Muscle of arm (tissue), 12 donors: Measurements from ENCODE around the gene SLC6A17. TPM values are rescaled to one million over a fixed set of nuclear protein-coding genes. Genes with fewer than 3 reads are reported as not detected.

Source experiments
- DNase-seq: peaks from one replicate; pipeline ENCODE4 v3.0.0-alpha.2; 2013
- polyA plus RNA-seq, 12 donors: library from polyadenylated mRNA; unstranded; fragments of 120-200 nt; gene quantifications; one replicate each; pipeline ENCODE4 v1.2.1, GENCODE V29; 2013; ENCODE audit not compliant: insufficient read length in 12 of 12

SLC6A17 gene
- polyA plus RNA-seq, 12 donors = 0.32 to 2.2 (median 0.45) TPM; not detected in 2

GRCh38 chr1:110239441-110240430 lies 89.4 kb downstream of the SLC6A17 start:
- no peak for DNase-seq

GRCh38 chr1:110240476-110241210 lies 90.3 kb downstream of the SLC6A17 start:
- no peak for DNase-seq

- DNase-seq = no peak
Measured at GRCh38 chr1:110241516-110241915, 91.2 kb downstream of the SLC6A17 start.

- no peak for DNase-seq
Measured at GRCh38 chr1:110242062-110242461, 91.8 kb downstream of the SLC6A17 start.

- DNase-seq = no peak
Measured at GRCh38 chr1:110242731-110243130, 92.4 kb downstream of the SLC6A17 start.

GRCh38 chr1:110243146-110243545 lies 92.9 kb downstream of the SLC6A17 start:
- no peak for DNase-seq

- no peak for DNase-seq
Measured at GRCh38 chr1:110243574-110243973, 93.3 kb downstream of the SLC6A17 start.

- DNase-seq = no peak
Measured at GRCh38 chr1:110245876-110246620, 95.8 kb downstream of the SLC6A17 start.

GRCh38 chr1:110248746-110249145 lies 98.5 kb downstream of the SLC6A17 start:
- DNase-seq = no peak

GRCh38 chr1:110249256-110249655 lies 99.0 kb downstream of the SLC6A17 start:
- no peak for DNase-seq

- DNase-seq = no peak
Measured at GRCh38 chr1:110250008-110250407, 99.7 kb downstream of the SLC6A17 start.

- DNase-seq = no peak
Measured at GRCh38 chr1:110250749-110251148, 100.5 kb downstream of the SLC6A17 start.

Other genes with a start within 250 kb of the SLC6A17 start
- 10 to 100 TPM in 3 of 12 donors, 1 to 10 TPM in 8, not detected in 1; 6.0 to 17.8 (median 8.8) TPM for gene CSF1, start 239.6 kb upstream of the SLC6A17 start, polyA plus RNA-seq
- gene AHCYL1, start 165.7 kb upstream of the SLC6A17 start, polyA plus RNA-seq = 10 to 100 TPM in 11 of 12 donors, not detected in 1; 37.6 to 68.3 (median 42.7) TPM
- gene STRIP1, start 115.9 kb upstream of the SLC6A17 start, polyA plus RNA-seq = 10 to 100 TPM in 11 of 12 donors, not detected in 1; 25.2 to 37.0 (median 28.9) TPM
- 1 to 10 TPM in 1 of 12 donors, under 1 TPM in 1, not detected in 10; 0.10 to 1.2 TPM for gene ALX3, start 79.8 kb upstream of the SLC6A17 start, polyA plus RNA-seq
- gene UBL4B, start 38.1 kb upstream of the SLC6A17 start, polyA plus RNA-seq = not detected
- gene KCNC4, start 59.8 kb downstream of the SLC6A17 start, polyA plus RNA-seq = 10 to 100 TPM in 1 of 12 donors, 1 to 10 TPM in 10, not detected in 1; 4.7 to 21.9 (median 7.6) TPM
- gene RBM15, start 188.9 kb downstream of the SLC6A17 start, polyA plus RNA-seq = 1 to 10 TPM in 11 of 12 donors, not detected in 1; 7.2 to 9.6 (median 8.4) TPM
- 10 to 100 TPM in 7 of 12 donors, 1 to 10 TPM in 4, not detected in 1; 7.2 to 24.8 (median 10.6) TPM for gene SLC16A4, start 240.5 kb downstream of the SLC6A17 start, polyA plus RNA-seq